H1 (cell line): ENCODE results near the gene PHKG2. TPM values are rescaled to one million over a fixed set of nuclear protein-coding genes. Genes with fewer than 3 reads are reported as not detected.

Experiments used
- CEBPB ChIP-seq: IDR thresholded peaks from 2 replicates; pipeline ENCODE4 v1.6.1; 2012; ENCODE audit warnings: low read depth, low read length
- GTF2F1 ChIP-seq: IDR thresholded peaks from 2 replicates; pipeline ENCODE4 v1.6.1; 2012; ENCODE audit warnings: low read depth, low read length, improper control_type of control experiment, borderline replicate concordance
- PHF8 ChIP-seq: fragments of 200-600 bp; sonication (generic); conservative IDR thresholded peaks from 2 replicates; pipeline ENCODE4 v1.7.1; 2012; ENCODE audit warnings: low read depth, mild to moderate bottlenecking, inconsistent platforms, low read length, moderate library complexity
- SIRT6 ChIP-seq: IDR thresholded peaks from one replicate; pipeline ENCODE4 v1.7.1; 2012; ENCODE audit warnings: low read length, inconsistent platforms
- TCF12 ChIP-seq: IDR thresholded peaks from 2 replicates; pipeline ENCODE4 v1.6.1; 2011; ENCODE audit warnings: low read depth, mild to moderate bottlenecking, low read length
- polyA plus RNA-seq, 7 experiments: library from polyadenylated mRNA; depleted of rRNA in 3 of 7; stranded (reverse) in 5 of 7; unstranded in 2 of 7; fragments of >200 nt in 5 of 7; fragments of 200-250 nt in 2 of 7; gene quantifications; 1 replicate in 5 of 7; 2 replicates in 1 of 7; 4 replicates in 1 of 7; pipeline versions ENCODE4 v1.2.1 to v1.2.3, GENCODE V29; 2011 to 2013; ENCODE audit warnings: missing spikeins in 2 of 7, mixed read lengths in 2 of 7
- total RNA-seq: library from RNA; stranded (reverse); fragmentation: NEBNext Ultra II Directional; extraction: Animal tissue kit (Norgen Biotek cat#: 25700); gene quantifications from 2 replicates; pipeline ENCODE4 v1.2.1, GENCODE V29; 2021

PHKG2 gene
- total and polyA plus RNA-seq, 2 of the 8 experiments (the other 6 are each of a cell fraction or from before 2014, with no cell fraction given), result 36.0 to 53.4 TPM

DNA sequence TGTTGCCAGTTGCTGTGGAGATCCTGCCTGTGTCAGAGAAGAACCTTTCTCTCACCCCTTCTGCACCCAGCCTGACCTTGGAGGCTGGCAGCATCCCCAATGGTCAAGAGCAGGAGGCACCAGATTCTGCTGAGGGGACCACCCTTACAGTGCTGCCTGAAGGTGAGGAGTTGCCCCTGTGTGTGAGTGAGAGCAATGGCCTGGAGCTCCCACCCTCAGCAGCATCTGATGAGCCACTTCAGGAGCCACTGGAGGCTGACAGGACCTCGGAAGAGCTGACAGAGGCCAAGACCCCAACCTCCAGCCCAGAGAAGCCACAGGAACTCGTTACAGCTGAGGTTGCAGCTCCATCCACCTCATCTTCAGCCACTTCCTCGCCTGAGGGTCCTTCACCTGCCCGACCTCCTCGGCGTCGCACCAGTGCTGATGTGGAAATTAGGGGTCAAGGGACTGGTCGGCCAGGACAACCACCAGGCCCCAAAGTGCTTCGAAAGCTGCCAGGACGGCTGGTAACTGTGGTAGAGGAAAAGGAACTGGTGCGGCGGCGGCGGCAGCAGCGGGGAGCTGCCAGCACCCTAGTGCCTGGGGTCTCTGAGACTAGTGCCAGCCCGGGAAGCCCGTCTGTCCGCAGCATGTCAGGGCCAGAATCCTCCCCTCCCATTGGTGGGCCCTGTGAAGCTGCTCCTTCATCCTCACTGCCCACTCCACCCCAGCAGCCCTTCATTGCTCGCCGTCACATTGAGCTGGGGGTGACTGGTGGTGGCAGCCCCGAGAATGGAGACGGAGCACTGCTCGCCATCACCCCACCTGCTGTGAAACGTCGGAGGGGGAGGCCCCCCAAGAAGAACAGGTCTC is 10.2 kb upstream of the PHKG2 start (continued):
- TF ChIP-seq SIRT6 (no peak), CEBPB (no peak), TCF12 (no peak), GTF2F1 (no peak), PHF8 (no peak)
